HG03175 (cell line): ENCODE data around the gene INTS11.
"Not testable (repeated sequence)": the region's sequence is repeated elsewhere in the genome, so short reads cannot be mapped to it uniquely, and the experiment has no call there.

ENCODE experiments used
- ATAC-seq: cut with Tn5 transposase; IDR thresholded peaks from one replicate; pipeline ENCODE4 v1.9.1; 2021; ENCODE audit warnings: mild to moderate bottlenecking, moderate library complexity; ENCODE audit not compliant: unreplicated experiment

The INTS11 gene

GRCh38 chr1:1331068-1331965 lies 6.9 kb upstream of the INTS11 start, which contains the start of gene TAS1R3:
TAS1R3 (plus strand) TSS chr1:1331280; CDS start chr1:1331346, 66 bp downstream.
- ATAC-seq = no peak

GRCh38 chr1:1330366-1331067 lies 6.1 kb upstream of the INTS11 start:
- ATAC-seq = no peak

- no peak for ATAC-seq
These were observed 5.1 kb upstream of the INTS11 start for GRCh38 chr1:1329304-1330210.

- no peak for ATAC-seq
These were observed 3.8 kb upstream of the INTS11 start for GRCh38 chr1:1328254-1328653.

- no peak for ATAC-seq
These were observed 2.8 kb upstream of the INTS11 start for GRCh38 chr1:1327291-1327690.

- no peak for ATAC-seq
These were observed 1.7 kb upstream of the INTS11 start for GRCh38 chr1:1326075-1326605.

GRCh38 chr1:1325288-1326074 lies 1.0 kb upstream of the INTS11 start:
- no peak for ATAC-seq

- no peak for ATAC-seq
These were observed 356 bp downstream of the INTS11 start for GRCh38 chr1:1324084-1324523.

GRCh38 chr1:1322952-1323351 lies 1.5 kb downstream of the INTS11 start:
- ATAC-seq = no peak

GRCh38 chr1:1322418-1322817 lies 2.0 kb downstream of the INTS11 start:
- ATAC-seq = no peak

- ATAC-seq = no peak
These were observed 3.0 kb downstream of the INTS11 start for GRCh38 chr1:1321477-1321876.

GRCh38 chr1:1320666-1321448 lies 3.6 kb downstream of the INTS11 start:
- no peak for ATAC-seq

- no peak for ATAC-seq
These were observed 4.9 kb downstream of the INTS11 start for GRCh38 chr1:1319646-1319941.

GRCh38 chr1:1318777-1319645 lies 5.4 kb downstream of the INTS11 start:
- ATAC-seq = no peak

GRCh38 chr1:1318131-1318652 lies 6.3 kb downstream of the INTS11 start:
- ATAC-seq = no peak

GRCh38 chr1:1317420-1317819 lies 7.0 kb downstream of the INTS11 start:
- no peak for ATAC-seq

- not testable (repeated sequence) for ATAC-seq
These were observed 8.3 kb downstream of the INTS11 start for GRCh38 chr1:1316199-1316598.

- ATAC-seq = no peak
These were observed 9.0 kb downstream of the INTS11 start for GRCh38 chr1:1315435-1315954.
